Measurements from ENCODE around the gene FDXR. TPM values are rescaled to one million over a fixed set of nuclear protein-coding genes. Genes with fewer than 3 reads are reported as not detected.

Gene FDXR
- total and polyA plus RNA-seq, 9 of the 15 experiments (the other 6 are each of a cell fraction or from before 2014, with no cell fraction given): 0.89 to 70.7 (median 30.9) TPM

GRCh38 chr17:74868251-74868907 lies 4.4 kb downstream of the FDXR start (continued):
- TF ChIP-seq MAX (CRISPR knock-in tag; IDR thresholded peaks at IDR 0.05): 0 out of 2 replicates have a peak, but pooled peaks have one; percentile 29
- TF ChIP-seq THRB (CRISPR knock-in tag; conservative IDR thresholded peaks at IDR 0.05): peak; percentile 58; the same call in 1 of the 2 replicates
- TF ChIP-seq MXD1 (CRISPR knock-in tag; IDR thresholded peaks at IDR 0.05; ENCODE audit: borderline replicate concordance, poor library complexity, severe bottlenecking): no peak
- 0 out of 2 replicates have a peak, but pooled peaks have one; percentile 26 for TF ChIP-seq ZNF316 (IDR thresholded peaks at IDR 0.05)
- TF ChIP-seq CREM (IDR thresholded peaks at IDR 0.05; ENCODE audit: low read depth): peak; percentile 72
- TF ChIP-seq ZFP91 (CRISPR knock-in tag; IDR thresholded peaks at IDR 0.05): no peak
- TF ChIP-seq CBFA2T2 (conservative IDR thresholded peaks at IDR 0.05): peak; percentile 49; the same call in 1 of the 2 replicates
- TF ChIP-seq ZBTB26 (CRISPR knock-in tag; IDR thresholded peaks at IDR 0.05): peak; percentile 91
- no peak for TF ChIP-seq ETS2 (tag; IDR thresholded peaks at IDR 0.05; ENCODE audit: borderline replicate concordance, poor library complexity, severe bottlenecking)
- no peak for TF ChIP-seq KLF1 (tag; IDR thresholded peaks at IDR 0.05)
- no peak for TF ChIP-seq SP2 (IDR thresholded peaks at IDR 0.05; ENCODE audit: extremely low read depth, low read depth, low read length, poor library complexity, severe bottlenecking)
- no peak for TF ChIP-seq IFI16 (CRISPR knock-in tag; IDR thresholded peaks at IDR 0.05)
- TF ChIP-seq MTA1 (IDR thresholded peaks at IDR 0.05; ENCODE audit: borderline replicate concordance): peak; percentile 89
- peak; percentile 61 for TF ChIP-seq NCOR1 (IDR thresholded peaks at IDR 0.05)
- TF ChIP-seq RCOR1 (IDR thresholded peaks at IDR 0.05; ENCODE audit: borderline replicate concordance in 1 of 2, low read depth in 2 of 2, low read length in 2 of 2): peak in 1 of 2 experiments; percentile 95; a peak in 2 of 4 replicates
- TF ChIP-seq NCOA1 (IDR thresholded peaks at IDR 0.05; ENCODE audit: low read depth): peak; percentile 78
- TF ChIP-seq ATF1 (CRISPR knock-in tag; IDR thresholded peaks at IDR 0.05): no peak
- peak; percentile 72 for TF ChIP-seq ATF1 (tag; IDR thresholded peaks at IDR 0.05)
- TF ChIP-seq ZNF280B (CRISPR knock-in tag; IDR thresholded peaks at IDR 0.05): no peak
- TF ChIP-seq GABPA (tag; conservative IDR thresholded peaks at IDR 0.05; ENCODE audit: low read depth): peak; percentile 83
- peak in 1 of 2 experiments; percentile 85; a peak in 1 of 4 replicates for TF ChIP-seq ETV6 (IDR thresholded peaks at IDR 0.05; ENCODE audit: borderline replicate concordance in 1 of 2, low read depth in 2 of 2, low read length in 1 of 2)
- TF ChIP-seq ETV6 (CRISPR knock-in tag; IDR thresholded peaks at IDR 0.05; ENCODE audit: borderline replicate concordance): no peak
